Mucosa of descending colon (tissue), 3 donors: ENCODE data around the gene PNRC1. TPM values are rescaled to one million over a fixed set of nuclear protein-coding genes. Genes with fewer than 3 reads are reported as not detected.

Experiments
- ATAC-seq: fragments of 200-7000 bp; cut with Tn5 transposase; one replicate; pipeline ENCODE4 v1.9.1; 2020; ENCODE audit warnings: mild to moderate bottlenecking, moderate library complexity
- DNase-seq, 3 donors: peaks; one replicate each; pipeline ENCODE4 v3.0.0-alpha.2; 2020
- H3K36me3 ChIP-seq: fragments of 200-600 bp; one replicate; pipeline ENCODE4 v1.8.0; 2021; ENCODE audit warnings: low read depth, mild to moderate bottlenecking
- H3K4me1 ChIP-seq: fragments of 200-600 bp; one replicate; pipeline ENCODE4 v1.8.0; 2021; ENCODE audit warnings: low read depth, mild to moderate bottlenecking
- H3K4me3 ChIP-seq: fragments of 200-600 bp; one replicate; pipeline ENCODE4 v1.8.0; 2021; ENCODE audit warnings: mild to moderate bottlenecking
- H3K9me3 ChIP-seq: fragments of 200-600 bp; one replicate; pipeline ENCODE4 v1.8.0; 2021; ENCODE audit warnings: mild to moderate bottlenecking
- intact Hi-C, 2 donors: fragments of 100-400 bp; cut with DNase I in 1 of 2; cut with micrococcal nuclease in 1 of 2; formaldehyde crosslinking; loops; one replicate each; pipeline versions ENCODE4 v1.11.0 to v1.11.1; 2022; cut with DNase I, micrococcal nuclease
- total RNA-seq, 3 donors: library from RNA; stranded (reverse); fragmentation: NEBNext Ultra II Directional in 2 of 3; extraction: Animal tissue kit (Norgen Biotek cat#: 25700) in 2 of 3; gene quantifications; one replicate each; pipeline versions ENCODE4 v1.2.1 to v1.2.4, GENCODE V29; 2021 to 2023
- TF ChIP-seq, protein P1 (sequence below): fragments of 200-600 bp; IDR thresholded peaks from one replicate; pipeline ENCODE4 v1.8.0; 2022; ENCODE audit warnings: antibody characterized with exemption, mild to moderate bottlenecking
- donor health status: DM: no; HTN: no; CAD: no; lungs with moderate emphysema.
- donor health status: DM: no; HTN: no; CAD: no.
- donor health status: DM: no; HTN: yes; CAD: no.

Gene PNRC1
- total RNA-seq, 3 donors from 2014 or later = 99.9 to 261 (median 102) TPM

DNA sequence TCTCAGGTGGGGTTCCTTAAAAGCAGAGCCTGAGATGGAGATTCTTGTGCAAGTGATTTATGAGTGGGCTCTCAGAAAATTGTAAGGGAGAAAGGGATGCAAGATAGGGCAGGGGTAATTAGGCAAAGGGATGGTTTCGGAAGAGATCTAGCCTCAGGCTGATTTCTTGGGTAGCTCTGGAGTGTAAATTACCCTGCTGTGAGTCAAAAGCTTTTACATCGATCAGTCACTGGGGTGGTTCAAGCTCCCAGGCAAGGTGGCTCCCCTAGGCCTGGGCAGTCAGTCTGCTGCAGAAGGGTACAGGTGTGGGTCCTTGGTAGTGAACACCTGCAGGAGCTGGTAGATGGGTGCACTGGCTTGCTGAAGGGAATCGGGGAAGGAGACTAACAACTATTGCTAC is 54.2 kb downstream of the PNRC1 start:
- no peak for DNase-seq
- intact Hi-C loops = no loop called here
- Histone ChIP-seq H3K9me3 (no peaks in the 10 kb centered on the region), H3K36me3 (no peaks in the 10 kb centered on the region), H3K4me3 (no peak overlapping the region), H3K4me1 (peaks cover 2% of the 10 kb centered on the region)
- TF ChIP-seq, protein P1, sequence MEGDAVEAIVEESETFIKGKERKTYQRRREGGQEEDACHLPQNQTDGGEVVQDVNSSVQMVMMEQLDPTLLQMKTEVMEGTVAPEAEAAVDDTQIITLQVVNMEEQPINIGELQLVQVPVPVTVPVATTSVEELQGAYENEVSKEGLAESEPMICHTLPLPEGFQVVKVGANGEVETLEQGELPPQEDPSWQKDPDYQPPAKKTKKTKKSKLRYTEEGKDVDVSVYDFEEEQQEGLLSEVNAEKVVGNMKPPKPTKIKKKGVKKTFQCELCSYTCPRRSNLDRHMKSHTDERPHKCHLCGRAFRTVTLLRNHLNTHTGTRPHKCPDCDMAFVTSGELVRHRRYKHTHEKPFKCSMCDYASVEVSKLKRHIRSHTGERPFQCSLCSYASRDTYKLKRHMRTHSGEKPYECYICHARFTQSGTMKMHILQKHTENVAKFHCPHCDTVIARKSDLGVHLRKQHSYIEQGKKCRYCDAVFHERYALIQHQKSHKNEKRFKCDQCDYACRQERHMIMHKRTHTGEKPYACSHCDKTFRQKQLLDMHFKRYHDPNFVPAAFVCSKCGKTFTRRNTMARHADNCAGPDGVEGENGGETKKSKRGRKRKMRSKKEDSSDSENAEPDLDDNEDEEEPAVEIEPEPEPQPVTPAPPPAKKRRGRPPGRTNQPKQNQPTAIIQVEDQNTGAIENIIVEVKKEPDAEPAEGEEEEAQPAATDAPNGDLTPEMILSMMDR = no peak
- ATAC-seq = no peak

Other genes starting within 250 kb of the PNRC1 start
- gene RNGTT, start 117.1 kb upstream of the PNRC1 start, total RNA-seq = 10 to 100 TPM in 1 of 3 donors, 1 to 10 TPM in 2; 8.4 to 11.6 (median 9.4) TPM
- under 1 TPM in 2 of 3 donors, not detected in 1; 0.12 to 0.51 TPM for gene SRSF12, start 37.3 kb downstream of the PNRC1 start, total RNA-seq
- 10 to 100 TPM in 2 of 3 donors, 1 to 10 TPM in 1; 9.4 to 17.6 (median 13.8) TPM for gene PM20D2, start 65.3 kb downstream of the PNRC1 start, total RNA-seq
- not detected for gene GABRR1, start 136.6 kb downstream of the PNRC1 start, total RNA-seq
- gene GABRR2, start 234.5 kb downstream of the PNRC1 start, total RNA-seq = 1 to 10 TPM in 1 of 3 donors, under 1 TPM in 2; 0.63 to 2.4 (median 0.72) TPM